Colonic mucosa (tissue), 4 donors: Measurements from ENCODE around the gene TRIM32. TPM values are rescaled to one million over a fixed set of nuclear protein-coding genes. Genes with fewer than 3 reads are reported as not detected.

Source experiments
- DNase-seq: peaks from one replicate; pipeline ENCODE4 v3.0.0-alpha.2; 2020
- H3K27ac ChIP-seq: fragments of 200-600 bp; one replicate; pipeline ENCODE4 v1.8.0; 2021
- H3K27me3 ChIP-seq: fragments of 200-600 bp; one replicate; pipeline ENCODE4 v1.8.0; 2021
- H3K36me3 ChIP-seq: fragments of 200-600 bp; one replicate; pipeline ENCODE4 v1.8.0; 2021
- H3K4me1 ChIP-seq: fragments of 200-600 bp; one replicate; pipeline ENCODE4 v1.8.0; 2021; ENCODE audit warnings: mild to moderate bottlenecking
- H3K4me3 ChIP-seq: fragments of 200-600 bp; one replicate; pipeline ENCODE4 v1.8.0; 2021
- H3K9ac ChIP-seq, 2 donors: one replicate each; pipeline ENCODE4 v1.7.0; 2013; ENCODE audit warnings: control low read depth in 2 of 2, low read depth in 2 of 2, low read length in 2 of 2
- H3K9me3 ChIP-seq: fragments of 200-600 bp; one replicate; pipeline ENCODE4 v1.8.0; 2021
- CTCF ChIP-seq: fragments of 200-600 bp; IDR thresholded peaks from one replicate; pipeline ENCODE4 v1.8.0; 2022; ENCODE audit warnings: antibody characterized with exemption, mild to moderate bottlenecking
- intact Hi-C: fragments of 100-400 bp; cut with DNase I; formaldehyde crosslinking; loops from one replicate; pipeline ENCODE4 v1.14.1; 2022
- total RNA-seq, 2 donors: library from RNA; stranded (reverse); fragmentation: NEBNext Ultra II Directional in 1 of 2; extraction: Animal tissue kit (Norgen Biotek cat#: 25700) in 1 of 2; gene quantifications; one replicate each; pipeline ENCODE4 v1.2.1, GENCODE V29; 2021
- donor health status: healthy.
- donor health status: DM: no; HTN: no; CAD: no.
- donor health status: DM: no; HTN: no; CAD: no.

Gene TRIM32
- total RNA-seq, 2 donors from 2014 or later: 17.1 to 17.2 TPM

GRCh38 chr9:116741742-116742141 is 54.6 kb downstream of the TRIM32 start:
- H3K4me1 ChIP-seq: no peaks in the 10 kb centered on the region
- intact Hi-C loops: no loop called here
- no peaks in the 10 kb centered on the region for H3K36me3 ChIP-seq
- no peaks in the 10 kb centered on the region for H3K9me3 ChIP-seq
- H3K4me3 ChIP-seq: no peak overlapping the region
- no peak overlapping the region for H3K9ac ChIP-seq
- H3K27ac ChIP-seq: no peak overlapping the region
- no peak for DNase-seq
- TF ChIP-seq CTCF: no peak
- no peaks in the 10 kb centered on the region for H3K27me3 ChIP-seq

- intact Hi-C loops: no loop called here
- no peaks in the 10 kb centered on the region for H3K4me1 ChIP-seq
- H3K9ac ChIP-seq: no peak overlapping the region
- no peak overlapping the region for H3K4me3 ChIP-seq
- DNase-seq: no peak
- H3K36me3 ChIP-seq: no peaks in the 10 kb centered on the region
- H3K9me3 ChIP-seq: no peaks in the 10 kb centered on the region
- no peak overlapping the region for H3K27ac ChIP-seq
- no peaks in the 10 kb centered on the region for H3K27me3 ChIP-seq
- TF ChIP-seq CTCF: no peak
Observed at GRCh38 chr9:116749176-116749575, 62.1 kb downstream of the TRIM32 start.

GRCh38 chr9:116749772-116750171 is 62.7 kb downstream of the TRIM32 start:
- intact Hi-C loops: no loop called here
- TF ChIP-seq CTCF: no peak
- Histone ChIP-seq H3K36me3 (no peaks in the 10 kb centered on the region), H3K4me1 (no peaks in the 10 kb centered on the region), H3K27ac (no peak overlapping the region), H3K9ac (no peak overlapping the region), H3K27me3 (no peaks in the 10 kb centered on the region), H3K9me3 (no peaks in the 10 kb centered on the region), H3K4me3 (no peak overlapping the region)
- DNase-seq: no peak

- intact Hi-C loops: no loop called here
- Histone ChIP-seq H3K4me3 (no peak overlapping the region), H3K4me1 (no peaks in the 10 kb centered on the region), H3K36me3 (no peaks in the 10 kb centered on the region), H3K27ac (no peak overlapping the region), H3K27me3 (no peaks in the 10 kb centered on the region), H3K9ac (no peak overlapping the region), H3K9me3 (no peaks in the 10 kb centered on the region)
- DNase-seq: no peak
- no peak for TF ChIP-seq CTCF
Observed at GRCh38 chr9:116750510-116750909, 63.4 kb downstream of the TRIM32 start.
